GM18502 (cell line): ENCODE results near the gene SLC30A4.

Experiments used
- ATAC-seq: cut with Tn5 transposase; IDR thresholded peaks from one replicate; pipeline ENCODE4 v1.9.1; 2021; ENCODE audit warnings: mild to moderate bottlenecking; ENCODE audit not compliant: unreplicated experiment, poor library complexity

SLC30A4 gene

DNA sequence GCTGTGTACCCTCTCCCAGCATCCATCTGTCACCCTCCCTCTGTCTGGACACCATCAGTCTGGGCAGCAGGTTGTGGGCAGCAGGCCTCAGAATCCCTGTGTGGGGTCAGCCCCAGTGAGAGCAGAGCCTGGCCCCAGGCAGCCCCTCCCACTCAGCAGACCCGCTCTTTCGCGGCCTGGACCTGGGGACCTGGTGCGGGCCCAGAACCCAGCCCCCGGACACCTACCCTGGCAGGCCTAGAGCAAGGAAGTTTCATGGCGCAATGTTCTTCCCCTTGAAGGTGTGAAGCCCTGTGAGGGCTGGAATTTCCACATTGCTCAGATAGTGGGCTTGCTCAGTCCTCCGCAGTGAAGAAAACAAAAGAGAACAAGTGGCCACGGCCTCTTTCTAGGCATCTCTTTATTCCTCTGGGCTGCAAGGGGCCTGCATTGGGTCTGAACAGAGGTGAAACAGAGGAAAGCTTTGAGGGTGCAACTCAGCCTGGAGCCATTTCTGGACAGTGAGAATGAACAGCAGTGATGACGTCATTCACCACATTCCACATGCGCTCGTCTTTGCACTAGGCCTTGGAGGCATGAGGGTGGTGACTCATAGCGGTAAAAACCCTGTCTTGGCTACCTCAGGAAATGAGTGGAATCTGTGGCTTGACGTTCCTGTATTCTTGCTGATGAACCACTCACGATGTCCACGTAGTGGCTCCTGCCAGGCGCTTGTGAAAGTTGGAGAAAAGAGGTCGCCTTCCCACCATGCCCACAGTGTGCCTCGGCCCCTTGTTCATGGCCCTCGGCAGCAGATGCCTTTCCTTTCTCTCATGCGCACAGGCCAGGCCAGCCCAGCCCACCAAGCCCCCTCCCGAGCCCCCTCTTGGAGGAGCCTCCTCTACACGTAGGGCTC lies 66.1 kb downstream of the SLC30A4 start:
- no peak for ATAC-seq

DNA sequence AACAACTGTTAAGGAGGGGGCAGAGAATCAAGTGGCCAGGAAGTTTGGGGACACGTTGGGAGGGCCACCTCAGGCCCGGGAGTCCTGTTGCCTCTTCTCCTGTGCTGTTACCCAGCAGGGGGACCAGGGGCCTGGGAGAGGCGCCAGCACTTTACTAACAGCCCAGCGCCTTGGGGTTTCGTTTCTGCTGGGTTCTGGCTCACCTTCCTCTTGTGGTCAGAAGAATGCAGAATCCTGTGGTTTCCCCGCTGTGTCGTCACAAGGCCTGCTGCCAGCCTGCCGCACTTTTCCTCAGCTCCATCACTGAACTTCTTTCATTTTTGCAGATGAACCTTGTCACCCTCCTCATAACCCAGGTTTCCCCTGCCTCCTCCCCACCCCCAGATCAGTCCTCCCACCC lies 67.7 kb downstream of the SLC30A4 start:
- ATAC-seq, result peak; percentile 83

DNA sequence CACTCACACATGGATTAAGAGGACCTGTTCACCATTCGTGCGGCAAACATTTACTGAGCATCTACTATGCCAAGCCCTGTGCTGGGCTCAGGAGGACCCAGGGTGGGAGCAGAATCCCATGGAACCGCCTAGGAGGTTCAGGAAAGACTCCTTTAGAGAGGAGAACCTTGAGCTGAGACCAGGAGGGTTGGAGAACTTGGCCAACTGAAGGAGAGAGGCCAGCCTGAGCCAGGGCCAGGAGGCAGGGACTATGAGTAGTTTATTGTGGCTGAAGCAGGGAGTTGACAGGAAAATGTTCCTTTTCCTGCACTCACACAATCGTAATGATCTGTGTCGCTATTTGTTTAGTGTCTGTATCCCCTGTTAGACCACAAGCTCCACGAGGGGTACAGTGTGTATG lies 71.3 kb downstream of the SLC30A4 start:
- ATAC-seq, result no peak

DNA sequence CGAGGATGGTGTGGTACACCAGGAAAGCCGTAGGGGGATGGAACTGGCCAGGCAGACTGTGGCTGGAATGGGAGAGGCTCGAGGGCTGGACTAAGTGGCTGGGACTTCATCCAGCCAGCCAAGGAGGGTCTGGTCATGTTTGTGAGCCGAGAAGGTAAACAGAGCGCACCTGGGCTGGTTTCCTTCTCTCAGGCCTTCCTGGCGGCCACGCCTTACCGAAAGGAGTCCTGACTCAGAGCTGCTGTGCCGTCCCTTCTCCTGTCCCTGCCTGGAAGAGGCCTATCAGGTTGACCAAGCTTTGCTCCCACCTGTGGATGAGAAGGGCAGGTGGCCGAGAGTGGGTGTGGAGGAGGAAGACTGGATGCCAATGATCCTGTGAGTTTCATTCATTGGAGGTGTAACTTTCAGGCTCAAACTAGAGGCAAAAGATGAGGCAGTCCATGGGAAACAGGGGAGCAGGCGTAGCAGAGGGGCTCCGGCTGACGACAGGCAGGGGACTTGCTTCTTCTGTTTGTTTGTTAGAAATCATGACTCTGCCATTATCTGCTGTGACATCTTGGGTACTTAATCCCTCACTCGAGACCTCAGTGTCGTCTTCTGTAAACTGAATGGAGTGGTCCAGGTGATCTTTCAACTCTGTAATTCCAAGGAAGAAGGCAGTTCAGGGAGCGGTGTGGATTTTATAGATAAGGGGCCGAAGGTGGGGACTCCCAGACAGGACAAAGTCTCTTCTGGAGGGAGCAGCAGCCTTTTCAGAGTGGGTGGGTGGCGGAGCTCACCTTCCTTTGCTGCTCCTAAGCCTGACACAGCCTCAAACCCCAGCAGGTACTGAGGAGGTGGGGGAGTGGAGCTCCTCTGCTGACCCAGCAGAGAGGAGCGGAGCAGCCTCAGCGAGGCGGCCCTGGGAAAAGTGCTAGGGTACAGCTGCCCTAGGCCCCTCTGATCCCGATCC lies 72.4 kb downstream of the SLC30A4 start:
- no peak for ATAC-seq

DNA sequence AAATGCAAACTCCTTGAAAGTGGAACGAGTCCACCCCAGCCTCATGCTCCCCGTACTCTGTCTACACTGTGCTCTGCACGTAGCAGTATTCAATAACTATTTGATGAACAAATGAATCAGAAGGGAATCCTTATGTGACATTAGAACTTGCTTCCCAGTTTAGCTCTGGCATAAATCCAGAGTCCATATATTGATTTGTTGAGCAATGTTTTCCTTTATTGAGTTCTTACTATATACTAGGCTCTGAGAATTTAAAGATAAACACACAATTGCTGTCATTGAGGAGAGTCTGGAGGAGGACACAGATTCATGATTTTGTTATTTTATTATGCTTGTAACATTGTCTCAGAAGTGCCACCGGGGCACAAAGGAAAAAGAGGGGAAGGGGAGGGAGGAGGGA lies 73.2 kb downstream of the SLC30A4 start:
- no peak for ATAC-seq

DNA sequence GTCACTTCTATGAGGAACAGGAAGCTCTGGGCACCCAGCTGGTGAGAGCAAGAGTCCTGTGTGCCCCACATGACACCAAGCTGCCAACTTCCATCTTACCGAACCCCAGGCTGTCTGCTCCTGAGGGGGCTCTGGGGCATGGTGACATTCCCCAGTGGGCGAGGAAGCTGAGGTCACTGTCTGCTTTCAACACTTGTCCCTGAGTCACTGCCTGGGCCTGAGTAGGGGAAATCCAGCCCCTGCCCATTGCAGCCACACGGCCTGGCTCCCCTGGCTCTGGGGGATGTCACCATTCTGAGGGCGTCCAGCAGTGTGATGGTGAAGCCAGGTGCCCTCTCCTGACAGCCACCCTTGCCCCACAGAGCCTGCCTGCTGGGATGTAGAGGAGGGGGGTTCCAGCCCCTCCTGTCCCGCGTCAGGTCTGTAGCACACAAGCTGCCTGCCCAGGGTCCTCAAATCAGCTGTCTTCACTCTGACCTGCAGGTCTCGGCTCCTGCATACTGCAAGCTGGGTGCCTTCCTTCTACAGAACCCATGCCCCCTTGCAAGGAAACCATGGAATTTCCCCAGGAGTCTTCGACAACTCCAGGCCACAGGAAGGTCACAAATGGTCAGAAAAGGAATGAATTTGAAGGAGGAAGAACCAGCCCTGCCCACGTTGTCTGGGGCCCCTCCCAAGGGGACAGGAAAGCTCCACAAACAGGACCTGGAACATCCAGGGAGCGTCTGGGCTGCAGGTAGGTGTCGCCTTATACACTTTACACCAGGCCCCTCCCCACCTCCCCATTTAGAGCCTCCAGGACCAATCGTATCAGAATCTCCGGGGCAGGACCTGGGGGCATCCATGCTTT lies 74.3 kb downstream of the SLC30A4 start:
- ATAC-seq, result no peak

DNA sequence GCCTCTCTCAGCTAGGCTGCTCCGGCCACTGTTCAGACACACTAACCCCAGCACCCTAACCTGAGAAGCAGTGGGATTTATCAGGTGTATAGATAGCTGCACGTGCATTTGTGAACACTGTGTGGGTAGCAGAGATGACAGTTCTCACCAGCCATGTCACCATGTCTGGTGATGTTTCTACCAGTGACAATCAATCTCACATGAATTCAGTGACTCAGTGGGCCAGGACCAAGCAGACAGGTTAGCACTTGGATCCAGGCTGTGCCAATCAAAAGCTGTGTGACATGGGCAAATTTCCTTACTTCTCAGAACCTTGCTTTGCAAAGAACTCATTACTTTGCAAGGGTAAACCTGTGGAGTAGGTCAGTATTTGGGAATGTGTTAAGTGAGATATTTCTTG lies 78.9 kb downstream of the SLC30A4 start:
- ATAC-seq, result no peak

DNA sequence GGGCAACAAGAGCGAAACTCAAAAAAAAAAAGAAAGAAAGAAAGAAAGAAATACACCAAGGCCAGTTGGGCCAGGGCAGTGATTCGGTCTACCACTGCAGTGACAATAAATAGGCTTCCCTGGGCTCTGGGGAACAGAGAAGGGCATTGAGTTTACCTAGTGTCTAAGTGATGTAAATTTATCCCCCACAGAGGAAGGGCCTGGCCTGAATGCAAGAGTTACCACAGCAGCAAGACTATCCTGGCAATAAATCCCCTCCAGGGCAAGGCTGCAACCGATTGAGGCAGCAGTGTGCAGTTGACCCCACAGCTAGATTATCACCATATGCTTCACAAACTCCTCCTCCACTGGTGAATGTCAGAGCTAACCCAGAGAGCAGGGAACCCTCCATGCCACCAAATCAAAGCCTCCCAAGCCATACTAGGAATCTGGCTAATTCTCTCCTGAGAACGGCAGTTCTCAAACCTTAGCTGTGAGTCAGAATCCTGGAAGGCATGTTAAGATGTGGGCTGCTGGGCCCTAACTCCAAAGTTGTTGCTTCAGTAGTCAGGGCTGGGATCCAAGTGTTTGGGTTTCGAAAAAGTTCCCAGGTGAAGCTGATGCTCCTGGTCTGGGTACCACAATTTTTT lies 79.9 kb downstream of the SLC30A4 start:
- no peak for ATAC-seq

DNA sequence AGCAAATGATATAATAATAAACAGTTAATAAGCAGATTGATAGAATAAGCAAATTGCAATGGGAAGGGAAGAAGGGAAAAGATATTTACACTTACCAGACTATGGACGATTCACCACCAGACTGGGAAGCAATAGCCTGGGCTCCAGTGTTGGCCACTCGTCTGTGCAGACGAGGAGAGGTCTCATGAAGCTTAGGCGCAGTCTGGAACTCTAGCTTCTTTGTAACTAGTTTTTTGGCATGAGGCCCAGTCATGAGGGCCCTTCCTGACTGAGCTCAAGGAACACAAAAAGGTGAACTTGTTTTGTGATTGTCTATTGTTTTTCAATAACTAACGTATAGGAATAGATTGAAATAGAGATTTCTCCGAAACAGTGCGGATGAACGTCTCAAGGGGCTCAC lies 80.9 kb downstream of the SLC30A4 start:
- ATAC-seq, result no peak

DNA sequence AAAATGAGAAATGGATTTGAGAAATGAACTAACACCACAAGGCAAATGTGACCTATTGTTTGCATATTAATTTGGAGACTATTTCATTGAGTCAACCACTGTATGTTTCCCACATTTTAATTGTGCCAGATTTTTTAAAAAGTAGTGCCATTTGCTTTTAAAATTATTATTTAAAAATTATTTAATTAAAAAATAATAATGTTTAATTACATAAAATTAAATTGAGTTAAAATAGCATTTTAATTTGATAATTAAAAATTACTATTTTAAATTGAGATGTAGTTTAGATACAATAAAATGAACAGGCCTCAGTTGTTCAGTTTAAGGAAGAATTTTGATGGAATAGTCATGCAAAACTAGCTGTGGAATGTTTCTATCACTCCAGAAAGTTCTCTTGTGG lies 81.5 kb downstream of the SLC30A4 start:
- ATAC-seq, result no peak

DNA sequence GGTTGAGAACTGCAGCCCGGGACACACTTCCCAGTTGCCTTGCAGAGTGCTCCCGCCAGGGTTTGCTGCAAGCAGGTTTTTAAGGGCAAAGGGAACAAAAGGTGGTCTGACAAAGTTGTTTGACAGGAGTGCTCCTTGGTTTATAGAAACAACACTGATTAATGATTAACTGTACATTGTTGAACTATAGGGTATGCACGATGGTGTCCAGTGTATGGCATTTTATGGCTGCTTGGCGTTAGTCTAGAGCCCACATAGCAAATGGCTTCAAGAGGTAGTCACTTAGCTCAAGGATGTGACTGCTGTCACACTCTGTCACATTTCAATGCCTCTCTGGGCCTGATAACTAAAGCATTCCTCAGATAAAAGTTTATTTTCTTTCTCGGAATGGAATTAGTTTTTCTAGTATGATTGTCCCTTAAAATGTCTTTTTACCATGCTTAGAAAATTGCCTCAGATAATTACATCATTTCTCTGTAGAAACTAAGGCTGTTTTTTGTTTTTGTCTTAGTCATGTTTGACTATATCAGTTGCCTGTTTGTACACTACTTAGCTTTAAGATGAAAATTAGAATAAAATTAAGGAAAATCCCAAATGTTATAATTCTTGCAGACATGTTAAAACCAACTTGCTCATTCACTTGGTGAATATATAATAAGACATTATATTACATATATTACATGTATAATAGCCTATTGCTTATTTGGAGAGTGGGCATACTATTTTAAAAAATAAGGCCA lies 82.9 kb downstream of the SLC30A4 start:
- no peak for ATAC-seq

DNA sequence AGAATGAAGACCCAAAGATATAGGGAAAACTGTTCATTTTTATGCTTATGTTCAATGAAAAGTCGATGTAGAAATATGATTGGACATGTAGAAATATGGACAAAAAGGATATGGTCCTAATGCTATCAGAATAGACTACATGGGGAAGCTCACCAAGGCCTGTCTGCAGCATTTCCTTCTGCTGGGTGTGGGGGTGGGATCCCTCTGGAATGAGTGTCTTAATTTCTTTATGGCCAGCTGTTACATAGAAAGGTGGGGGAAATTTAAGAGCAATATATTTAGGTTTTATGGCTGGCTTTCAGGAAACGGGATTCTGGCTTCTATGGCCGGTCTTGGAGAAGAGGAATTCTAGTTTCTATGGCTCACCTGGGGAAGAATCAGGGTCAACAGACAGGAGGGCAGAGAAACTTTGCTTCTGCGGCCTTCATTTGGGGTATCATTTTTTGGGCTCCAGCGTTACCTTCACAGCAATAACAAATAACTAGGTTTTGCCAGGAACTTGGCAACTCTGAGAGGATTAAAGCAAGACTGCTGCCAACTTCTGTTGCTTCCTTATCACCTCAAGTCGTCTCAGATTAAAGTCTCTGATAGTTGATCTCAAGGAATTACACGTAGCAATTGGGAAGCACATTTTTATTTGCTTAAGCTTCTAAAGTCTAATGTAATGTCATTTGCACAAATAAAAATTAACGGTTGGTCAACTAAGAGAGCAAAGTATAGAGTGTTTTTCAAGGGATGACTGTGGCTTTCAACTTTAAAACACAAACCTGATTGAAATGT lies 87.2 kb downstream of the SLC30A4 start:
- no peak for ATAC-seq

DNA sequence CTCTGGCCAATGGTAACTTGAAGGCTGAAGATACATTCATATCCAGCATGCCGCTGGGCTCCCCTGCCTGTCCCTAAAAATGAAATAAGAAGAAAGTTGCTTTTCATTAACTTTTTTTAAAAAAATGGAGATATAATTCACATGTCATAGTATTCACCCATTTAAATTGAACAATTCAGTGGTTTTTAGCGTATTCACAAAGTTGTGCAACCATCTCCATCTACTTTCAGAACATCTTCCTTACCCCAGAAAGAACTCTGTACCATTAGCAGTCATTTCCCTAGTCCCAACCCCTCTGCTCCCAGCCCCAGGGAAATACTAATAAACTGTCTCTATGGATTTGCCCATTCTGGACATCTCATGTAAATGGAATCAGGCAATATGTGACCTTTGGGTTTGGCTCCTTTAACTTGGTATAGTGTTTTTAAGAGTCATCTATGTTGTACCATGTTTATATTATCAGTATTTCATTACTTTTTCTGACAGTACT lies 88.4 kb downstream of the SLC30A4 start:
- ATAC-seq, result no peak

DNA sequence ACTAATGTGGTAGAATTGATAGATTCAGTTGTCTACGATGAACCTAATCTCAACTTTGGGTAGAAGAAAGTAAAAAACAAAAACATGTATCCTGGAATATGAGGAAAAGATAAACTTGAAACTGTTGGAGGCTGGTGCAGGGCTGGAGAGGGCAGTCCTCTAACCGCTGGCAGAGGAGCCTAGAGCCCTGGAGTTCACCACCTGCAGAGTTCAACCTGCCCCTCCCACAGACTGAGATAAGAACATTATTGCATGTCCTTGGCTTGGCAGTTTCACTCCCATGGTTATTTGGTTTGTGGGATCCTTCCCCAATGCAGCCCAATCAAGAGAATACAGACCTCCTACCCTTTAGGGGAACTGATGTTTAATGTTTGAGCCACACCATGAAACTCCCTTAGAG lies 91.0 kb downstream of the SLC30A4 start:
- ATAC-seq, result no peak

DNA sequence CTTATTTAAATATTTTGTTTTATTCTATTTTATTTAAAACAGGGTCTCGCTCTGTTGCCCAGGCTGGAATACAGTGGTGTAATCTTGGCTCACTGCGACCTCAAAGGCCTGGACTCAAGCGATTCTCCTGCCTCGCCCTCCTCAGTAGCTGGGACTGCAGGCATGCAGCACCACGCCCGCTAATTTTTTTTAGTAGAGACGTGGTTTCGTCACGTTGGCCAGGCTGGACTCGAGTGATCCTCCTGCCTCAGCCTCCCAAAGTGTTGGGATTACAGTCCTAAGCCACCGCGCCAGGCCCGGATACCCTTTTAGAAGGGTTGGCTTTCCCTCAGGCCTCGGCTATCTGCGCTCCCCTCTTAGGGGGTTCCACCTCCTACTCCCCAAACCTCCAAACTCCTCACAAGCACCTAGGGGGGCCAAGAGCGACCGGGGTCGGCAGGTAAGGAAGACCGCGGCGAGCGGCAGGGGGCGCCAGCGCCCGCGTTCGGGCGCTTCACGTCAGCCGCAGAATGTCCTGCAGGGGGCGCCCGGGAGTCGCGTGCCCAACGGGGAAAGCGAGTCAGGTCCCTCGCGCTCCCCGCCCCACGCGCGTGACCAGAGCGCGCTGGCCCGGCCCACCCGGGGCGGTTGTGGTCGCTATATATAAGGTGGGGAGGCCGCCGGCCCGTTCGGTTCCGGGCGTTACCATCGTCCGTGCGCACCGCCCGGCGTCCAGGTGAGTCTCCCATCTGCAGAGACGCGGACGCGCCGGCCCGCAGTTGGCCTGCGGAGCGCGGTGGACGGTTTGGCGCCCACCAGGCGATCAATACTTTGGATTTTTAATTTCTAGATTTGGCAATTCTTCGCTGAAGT lies 92.4 kb downstream of the SLC30A4 start:
- peak; percentile 70 for ATAC-seq
